Immature natural killer cell (primary cell): ENCODE measurements around the gene CHN2. TPM values are rescaled to one million over a fixed set of nuclear protein-coding genes. Genes with fewer than 3 reads are reported as not detected.
"Not testable (repeated sequence)": the region's sequence is repeated elsewhere in the genome, so short reads cannot be mapped to it uniquely, and the experiment has no call there.

Experiments used
- DNase-seq, 3 donors: peaks; one replicate each; pipeline ENCODE4 v3.0.0; 2022; ENCODE audit warnings: mixed read lengths in 1 of 3
- H3K27ac Mint-ChIP-seq, 6 donors: one replicate each; pipeline ENCODE4 v1.8.0; 2020; ENCODE audit warnings: mixed read lengths in 6 of 6, mild to moderate bottlenecking in 5 of 6, inconsistent platforms in 4 of 6, moderate library complexity in 3 of 6
- H3K27me3 Mint-ChIP-seq, 3 donors: one replicate each; pipeline ENCODE4 v1.8.0; 2020 to 2021; ENCODE audit warnings: low read depth in 3 of 3, mild to moderate bottlenecking in 3 of 3, mixed read lengths in 3 of 3, moderate library complexity in 3 of 3, inconsistent platforms in 1 of 3
- H3K36me3 Mint-ChIP-seq, 3 donors: one replicate each; pipeline ENCODE4 v1.8.0; 2020; ENCODE audit warnings: mixed read lengths in 3 of 3, inconsistent platforms in 2 of 3, mild to moderate bottlenecking in 2 of 3
- H3K4me1 Mint-ChIP-seq, 2 donors: one replicate each; pipeline ENCODE4 v1.8.0; 2020; ENCODE audit warnings: inconsistent platforms in 2 of 2, mild to moderate bottlenecking in 2 of 2, mixed read lengths in 2 of 2, moderate library complexity in 1 of 2
- H3K4me3 Mint-ChIP-seq, 5 donors: one replicate each; pipeline ENCODE4 v1.8.0; 2020; ENCODE audit warnings: mild to moderate bottlenecking in 5 of 5, mixed read lengths in 5 of 5, inconsistent platforms in 3 of 5, moderate library complexity in 3 of 5
- H3K9me3 Mint-ChIP-seq, 6 donors: one replicate each; pipeline ENCODE4 v1.8.0; 2020; ENCODE audit warnings: mild to moderate bottlenecking in 6 of 6, mixed read lengths in 6 of 6, inconsistent platforms in 4 of 6, moderate library complexity in 3 of 6
- polyA plus RNA-seq, 3 donors: library from polyadenylated mRNA; unstranded; fragments of 300-500 nt; fragmentation: Illumina TruSeq; gene quantifications; one replicate each; pipeline ENCODE4 v1.2.3, GENCODE V29; 2021

The CHN2 gene
- polyA plus RNA-seq, 3 donors from 2014 or later, result 7.7 to 23.9 (median 14.6) TPM

- Mint-ChIP-seq H3K4me1 (peaks cover 22 to 41% of the 10 kb centered on the region in 2 donors), H3K36me3 (peaks cover 3 to 5% (median 3%) of the 10 kb centered on the region in 3 donors), H3K27me3 (peaks cover 0 to 1% (median 0%) of the 10 kb centered on the region in 3 donors), H3K27ac (peak overlapping the region in 1 of 6 donors; percentile 41), H3K4me3 (peak overlapping the region in 1 of 5 donors; percentile 18), H3K9me3 (no peaks in the 10 kb centered on the region)
- no peak for DNase-seq
Observed at GRCh38 chr7:29256693-29257002, 62.1 kb downstream of the CHN2 start.

- peaks cover 36 to 54% of the 10 kb centered on the region in 2 donors for H3K4me1 Mint-ChIP-seq
- peaks cover 3 to 5% (median 3%) of the 10 kb centered on the region in 3 donors for H3K36me3 Mint-ChIP-seq
- H3K4me3 Mint-ChIP-seq, result no peak overlapping the region
- H3K27ac Mint-ChIP-seq, result no peak overlapping the region
- H3K27me3 Mint-ChIP-seq, result peaks cover 0 to 1% (median 0%) of the 10 kb centered on the region in 3 donors
- no peak for DNase-seq
- no peaks in the 10 kb centered on the region for H3K9me3 Mint-ChIP-seq
Observed at GRCh38 chr7:29258951-29259350, 64.4 kb downstream of the CHN2 start.

- H3K4me1 Mint-ChIP-seq, result peaks cover 25 to 42% of the 10 kb centered on the region in 2 donors
- H3K36me3 Mint-ChIP-seq, result peaks cover 3 to 12% (median 4%) of the 10 kb centered on the region in 3 donors
- H3K9me3 Mint-ChIP-seq, result no peaks in the 10 kb centered on the region
- H3K4me3 Mint-ChIP-seq, result peak overlapping the region in 4 of 5 donors; percentile 32 to 45 (median 38)
- H3K27me3 Mint-ChIP-seq, result peaks cover 0 to 1% (median 1%) of the 10 kb centered on the region in 3 donors
- peak overlapping the region in 5 of 6 donors; percentile 14 to 86 (median 54) for H3K27ac Mint-ChIP-seq
- peak in 1 of 3 donors; percentile 10 for DNase-seq
Observed at GRCh38 chr7:29262191-29262917, 67.8 kb downstream of the CHN2 start.

GRCh38 chr7:29263601-29264207, 69.1 kb downstream of the CHN2 start:
- not testable (repeated sequence) for DNase-seq, H3K4me3 Mint-ChIP-seq, H3K36me3 Mint-ChIP-seq, H3K9me3 Mint-ChIP-seq, H3K27ac Mint-ChIP-seq, H3K27me3 Mint-ChIP-seq
- peaks cover 24 to 52% of the 10 kb centered on the region in 2 donors for H3K4me1 Mint-ChIP-seq

GRCh38 chr7:29265208-29265923, 70.8 kb downstream of the CHN2 start:
- peaks cover 0 to 1% (median 0%) of the 10 kb centered on the region in 3 donors for H3K27me3 Mint-ChIP-seq
- DNase-seq, result no peak
- H3K4me1 Mint-ChIP-seq, result peaks cover 27 to 46% of the 10 kb centered on the region in 2 donors
- H3K9me3 Mint-ChIP-seq, result no peaks in the 10 kb centered on the region
- peak overlapping the region in 4 of 6 donors; percentile 2 to 62 (median 30) for H3K27ac Mint-ChIP-seq
- H3K4me3 Mint-ChIP-seq, result no peak overlapping the region
- H3K36me3 Mint-ChIP-seq, result peaks cover 8 to 12% (median 9%) of the 10 kb centered on the region in 3 donors

GRCh38 chr7:29269935-29270334, 75.4 kb downstream of the CHN2 start:
- no peak for DNase-seq
- Mint-ChIP-seq H3K4me3 (no peak overlapping the region), H3K36me3 (peaks cover 4 to 12% (median 12%) of the 10 kb centered on the region in 3 donors), H3K27me3 (peaks cover 0 to 6% (median 1%) of the 10 kb centered on the region in 3 donors), H3K4me1 (peaks cover 39 to 54% of the 10 kb centered on the region in 2 donors), H3K9me3 (no peaks in the 10 kb centered on the region), H3K27ac (peak overlapping the region in 1 of 6 donors; percentile 37)

GRCh38 chr7:29270594-29271318, 76.2 kb downstream of the CHN2 start:
- Mint-ChIP-seq H3K27ac (peak overlapping the region in 2 of 6 donors; percentile 8 to 18), H3K27me3 (peaks cover 0 to 6% (median under 1%) of the 10 kb centered on the region in 3 donors), H3K4me3 (peak overlapping the region; percentile 11 to 59 (median 27)), H3K4me1 (peaks cover 39 to 54% of the 10 kb centered on the region in 2 donors), H3K9me3 (no peaks in the 10 kb centered on the region), H3K36me3 (peaks cover 4 to 12% (median 4%) of the 10 kb centered on the region in 3 donors)
- DNase-seq, result peak in 1 of 3 donors; percentile 10

GRCh38 chr7:29271319-29271658, 76.7 kb downstream of the CHN2 start:
- H3K4me1 Mint-ChIP-seq, result peaks cover 42 to 59% of the 10 kb centered on the region in 2 donors
- peaks cover 0 to 6% (median 0%) of the 10 kb centered on the region in 3 donors for H3K27me3 Mint-ChIP-seq
- H3K36me3 Mint-ChIP-seq, result peaks cover 3 to 12% (median 4%) of the 10 kb centered on the region in 3 donors
- peak overlapping the region; percentile 7 to 59 (median 27) for H3K4me3 Mint-ChIP-seq
- no peaks in the 10 kb centered on the region for H3K9me3 Mint-ChIP-seq
- DNase-seq, result no peak
- H3K27ac Mint-ChIP-seq, result peak overlapping the region in 1 of 6 donors; percentile 18

GRCh38 chr7:29272057-29272456, 77.5 kb downstream of the CHN2 start:
- H3K27ac Mint-ChIP-seq, result no peak overlapping the region
- H3K4me3 Mint-ChIP-seq, result no peak overlapping the region
- H3K27me3 Mint-ChIP-seq, result peaks cover 0 to 6% (median 0%) of the 10 kb centered on the region in 3 donors
- no peak for DNase-seq
- peaks cover 3 to 12% (median 4%) of the 10 kb centered on the region in 3 donors for H3K36me3 Mint-ChIP-seq
- no peaks in the 10 kb centered on the region for H3K9me3 Mint-ChIP-seq
- peaks cover 47 to 67% of the 10 kb centered on the region in 2 donors for H3K4me1 Mint-ChIP-seq

GRCh38 chr7:29274146-29275017, 79.8 kb downstream of the CHN2 start:
- Mint-ChIP-seq H3K27ac (peak overlapping the region in 1 of 6 donors; percentile 35), H3K4me3 (peak overlapping the region in 1 of 5 donors; percentile 6), H3K27me3 (peaks cover 0 to 6% (median 0%) of the 10 kb centered on the region in 3 donors), H3K4me1 (peaks cover 45 to 61% of the 10 kb centered on the region in 2 donors), H3K36me3 (peaks cover under 1 to 4% (median 3%) of the 10 kb centered on the region in 3 donors), H3K9me3 (no peaks in the 10 kb centered on the region)
- DNase-seq, result no peak

- no peak for DNase-seq
- no peak overlapping the region for H3K4me3 Mint-ChIP-seq
- peaks cover 50 to 66% of the 10 kb centered on the region in 2 donors for H3K4me1 Mint-ChIP-seq
- no peaks in the 10 kb centered on the region for H3K9me3 Mint-ChIP-seq
- peaks cover 0 to 7% (median 1%) of the 10 kb centered on the region in 3 donors for H3K36me3 Mint-ChIP-seq
- peaks cover 0 to 8% (median 2%) of the 10 kb centered on the region in 3 donors for H3K27me3 Mint-ChIP-seq
- H3K27ac Mint-ChIP-seq, result no peak overlapping the region
Observed at GRCh38 chr7:29275018-29275318, 80.4 kb downstream of the CHN2 start.

- Mint-ChIP-seq H3K4me1 (peaks cover 51 to 66% of the 10 kb centered on the region in 2 donors), H3K9me3 (no peaks in the 10 kb centered on the region), H3K27ac (peak overlapping the region in 1 of 6 donors; percentile 9), H3K36me3 (peaks cover 0 to 7% (median 0%) of the 10 kb centered on the region in 3 donors), H3K4me3 (no peak overlapping the region), H3K27me3 (peaks cover 0 to 8% (median 2%) of the 10 kb centered on the region in 3 donors)
- DNase-seq, result no peak
Observed at GRCh38 chr7:29275493-29275892, 80.9 kb downstream of the CHN2 start.
